ENCODE data around the gene OBP2B.
"Not testable (repeated sequence)": the region's sequence is repeated elsewhere in the genome, so short reads cannot be mapped to it uniquely, and the experiment has no call there.

OBP2B gene

DNA sequence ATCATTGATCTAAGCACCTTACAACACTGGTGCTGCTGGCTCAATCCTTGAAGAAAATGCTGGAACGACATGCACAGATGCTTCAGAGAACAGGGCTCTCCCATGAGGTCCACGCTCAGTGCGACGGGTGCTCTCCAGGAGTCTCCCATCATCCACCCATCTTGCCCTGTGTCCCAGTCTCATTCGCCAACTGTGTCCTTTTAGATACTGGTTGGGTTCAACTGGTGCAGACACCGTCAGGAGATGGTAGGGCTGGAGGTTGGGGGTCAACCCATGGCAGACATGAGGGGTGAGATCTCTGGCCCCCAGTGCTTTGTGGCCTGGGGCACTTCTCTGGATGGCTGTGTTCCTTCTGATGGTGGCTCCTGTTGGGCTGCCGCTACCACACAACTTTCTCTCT is 1.6 kb upstream of the OBP2B start:
- Histone ChIP-seq H3K27ac (no peak overlapping the region), H3K27me3 (peaks cover 0 to 31% of the 10 kb centered on the region in 2 donors), H3K36me3 (no peaks in the 10 kb centered on the region), H3K9me3 (no peaks in the 10 kb centered on the region), H3K4me1 (no peaks in the 10 kb centered on the region), H3K4me3 (no peak overlapping the region)
- TF ChIP-seq, protein P1, sequence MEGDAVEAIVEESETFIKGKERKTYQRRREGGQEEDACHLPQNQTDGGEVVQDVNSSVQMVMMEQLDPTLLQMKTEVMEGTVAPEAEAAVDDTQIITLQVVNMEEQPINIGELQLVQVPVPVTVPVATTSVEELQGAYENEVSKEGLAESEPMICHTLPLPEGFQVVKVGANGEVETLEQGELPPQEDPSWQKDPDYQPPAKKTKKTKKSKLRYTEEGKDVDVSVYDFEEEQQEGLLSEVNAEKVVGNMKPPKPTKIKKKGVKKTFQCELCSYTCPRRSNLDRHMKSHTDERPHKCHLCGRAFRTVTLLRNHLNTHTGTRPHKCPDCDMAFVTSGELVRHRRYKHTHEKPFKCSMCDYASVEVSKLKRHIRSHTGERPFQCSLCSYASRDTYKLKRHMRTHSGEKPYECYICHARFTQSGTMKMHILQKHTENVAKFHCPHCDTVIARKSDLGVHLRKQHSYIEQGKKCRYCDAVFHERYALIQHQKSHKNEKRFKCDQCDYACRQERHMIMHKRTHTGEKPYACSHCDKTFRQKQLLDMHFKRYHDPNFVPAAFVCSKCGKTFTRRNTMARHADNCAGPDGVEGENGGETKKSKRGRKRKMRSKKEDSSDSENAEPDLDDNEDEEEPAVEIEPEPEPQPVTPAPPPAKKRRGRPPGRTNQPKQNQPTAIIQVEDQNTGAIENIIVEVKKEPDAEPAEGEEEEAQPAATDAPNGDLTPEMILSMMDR (IDR thresholded peaks at IDR 0.05), result no peak
- DNase-seq, result peak in 1 of 2 donors; percentile 32
- intact Hi-C loops (cut with DNase I; ENCODE audit: low total_unique reads), result no loop called here

DNA sequence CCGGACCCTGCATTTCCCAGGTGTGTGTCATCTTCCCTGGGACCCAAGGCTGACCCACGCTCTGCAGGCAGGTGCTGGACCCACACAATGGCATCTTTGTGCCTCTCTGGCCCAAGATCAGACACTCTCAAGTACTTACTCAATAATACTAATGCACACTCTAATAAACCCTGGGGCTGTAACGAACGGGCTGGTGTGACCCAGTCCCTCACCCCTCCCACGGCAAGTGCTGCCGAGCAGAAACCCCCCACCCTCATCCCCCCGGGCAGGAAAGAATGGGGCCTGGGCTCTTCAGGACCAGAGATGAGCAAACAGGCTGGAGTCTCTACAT is 1.1 kb upstream of the OBP2B start:
- Histone ChIP-seq H3K27me3 (peaks cover 0 to 31% of the 10 kb centered on the region in 2 donors), H3K36me3 (no peaks in the 10 kb centered on the region), H3K4me3 (no peak overlapping the region), H3K4me1 (no peaks in the 10 kb centered on the region), H3K27ac (no peak overlapping the region), H3K9me3 (no peaks in the 10 kb centered on the region)
- DNase-seq, result no peak
- TF ChIP-seq, protein P1 (IDR thresholded peaks at IDR 0.05), result no peak
- intact Hi-C loops (cut with DNase I; ENCODE audit: low total_unique reads), result no loop called here

DNA sequence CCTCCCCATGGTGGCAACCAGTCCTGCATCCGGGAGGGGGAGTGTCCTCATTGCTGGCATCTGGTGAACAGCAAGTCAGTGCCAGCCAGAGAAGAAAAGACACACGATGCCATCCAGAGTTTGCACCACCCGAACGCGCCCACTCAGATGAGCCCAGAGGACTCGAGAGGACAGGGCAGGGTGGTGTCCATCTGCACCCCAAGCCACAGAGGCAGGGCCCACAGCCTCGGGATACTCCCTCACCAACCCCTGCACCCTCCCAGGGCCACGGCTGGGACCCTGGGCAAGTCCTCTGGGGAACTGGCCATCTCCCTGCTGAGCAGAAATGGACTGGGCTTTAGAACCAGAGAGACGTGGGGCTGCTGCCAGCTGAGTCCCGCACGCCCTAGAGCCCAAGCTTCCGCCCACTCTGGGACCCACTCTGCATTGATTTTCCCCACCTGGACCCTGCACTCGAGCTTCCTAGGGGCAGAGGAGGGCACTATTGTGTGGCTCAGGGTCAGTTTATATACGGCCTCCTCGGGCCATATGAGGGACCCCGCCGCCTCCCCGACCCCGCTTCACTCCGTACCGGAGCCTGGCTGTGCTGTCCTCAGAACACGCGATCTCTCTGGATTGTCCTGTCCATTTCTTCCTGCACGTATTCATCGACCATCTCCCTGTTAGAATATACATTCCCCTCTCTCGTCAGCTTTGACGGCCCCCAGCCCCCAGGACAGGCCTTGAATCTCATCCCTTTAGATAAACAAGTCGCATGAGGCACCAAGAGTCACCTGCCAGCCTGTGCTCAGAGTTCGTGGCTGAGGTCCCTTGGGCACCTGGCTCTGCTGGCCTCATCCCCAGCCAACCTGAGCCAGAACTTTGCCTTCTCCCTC is 514 bp upstream of the OBP2B start:
- intact Hi-C loops (cut with DNase I; ENCODE audit: low total_unique reads); H3K4me1 ChIP-seq; H3K4me3 ChIP-seq; H3K27ac ChIP-seq; H3K9me3 ChIP-seq; H3K36me3 ChIP-seq: not testable (repeated sequence)
- peaks cover 0 to 34% of the 10 kb centered on the region in 2 donors for H3K27me3 ChIP-seq
- DNase-seq, result peak in 1 of 2 donors; percentile 48

DNA sequence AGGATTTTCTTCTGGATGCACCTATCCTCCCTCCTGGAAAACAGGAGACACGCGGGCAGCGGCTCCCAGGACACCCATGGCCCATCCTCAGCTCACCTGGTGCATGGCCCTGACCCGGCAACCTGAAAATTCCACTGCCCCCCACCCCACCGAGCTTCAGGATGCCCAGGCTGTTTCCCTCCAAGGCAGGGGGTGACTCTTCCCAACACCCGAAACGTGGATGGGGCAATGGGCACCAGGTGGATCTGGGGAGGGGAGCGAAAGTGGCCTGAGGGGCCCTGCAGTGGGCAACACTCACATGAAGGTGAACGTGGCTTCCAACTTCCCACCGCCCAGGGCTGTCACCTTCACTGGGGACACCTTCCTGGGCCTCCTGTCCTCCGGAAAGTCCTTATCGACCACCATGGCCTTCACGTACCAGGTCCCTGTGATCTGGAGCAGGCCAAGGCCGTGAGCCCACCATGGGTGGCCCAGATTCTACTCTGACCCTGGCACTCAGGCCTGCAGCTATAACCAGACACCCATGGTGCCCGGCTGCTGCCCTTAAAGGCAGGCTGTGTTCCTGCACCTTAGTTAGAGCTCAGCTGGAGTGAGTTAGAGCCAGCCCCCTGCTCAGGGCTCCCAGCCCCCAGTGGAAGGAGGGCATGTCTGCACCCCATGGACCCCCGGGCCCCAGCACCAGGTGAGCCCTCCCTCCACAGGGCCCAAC is 725 bp downstream of the OBP2B start:
- intact Hi-C loops (cut with DNase I; ENCODE audit: low total_unique reads); H3K4me1 ChIP-seq; H3K9me3 ChIP-seq; H3K36me3 ChIP-seq; DNase-seq; H3K4me3 ChIP-seq; H3K27ac ChIP-seq: not testable (repeated sequence)
- peaks cover 0 to 45% of the 10 kb centered on the region in 2 donors for H3K27me3 ChIP-seq

DNA sequence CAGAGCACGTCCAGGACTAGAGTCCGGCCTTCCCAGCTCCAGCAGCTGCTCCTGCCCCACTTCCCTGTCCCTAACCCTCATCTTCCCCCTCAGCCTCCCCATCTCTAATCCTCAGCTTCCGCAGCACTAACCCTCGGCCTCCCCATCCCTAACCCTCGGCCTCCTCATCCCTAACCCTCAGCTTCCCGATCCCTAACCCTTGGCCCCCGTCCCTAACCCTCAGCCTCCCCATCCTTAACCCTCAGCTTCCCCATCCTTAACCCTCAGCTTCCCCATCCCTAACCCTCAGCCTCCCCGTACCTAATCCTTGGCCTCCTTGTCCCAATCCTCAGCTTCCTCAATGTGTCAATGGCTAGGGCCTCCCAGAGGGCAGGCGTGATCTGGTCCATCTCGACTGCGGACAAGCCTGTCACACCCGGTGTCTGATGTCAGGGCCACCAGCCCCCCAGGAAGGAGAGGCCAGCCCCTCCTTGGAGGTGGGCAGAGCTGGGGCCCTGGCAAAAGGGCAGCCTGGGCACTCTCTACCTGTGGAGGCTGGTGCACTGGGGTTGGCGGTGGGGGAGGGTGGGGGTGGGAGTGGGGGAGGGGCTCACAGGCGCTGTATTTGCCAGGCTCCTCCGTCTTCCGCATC is 1.4 kb downstream of the OBP2B start:
- H3K27me3 ChIP-seq, result peaks cover 0 to 45% of the 10 kb centered on the region in 2 donors
- no peak for DNase-seq
- intact Hi-C loops (cut with DNase I; ENCODE audit: low total_unique reads), result no loop called here

DNA sequence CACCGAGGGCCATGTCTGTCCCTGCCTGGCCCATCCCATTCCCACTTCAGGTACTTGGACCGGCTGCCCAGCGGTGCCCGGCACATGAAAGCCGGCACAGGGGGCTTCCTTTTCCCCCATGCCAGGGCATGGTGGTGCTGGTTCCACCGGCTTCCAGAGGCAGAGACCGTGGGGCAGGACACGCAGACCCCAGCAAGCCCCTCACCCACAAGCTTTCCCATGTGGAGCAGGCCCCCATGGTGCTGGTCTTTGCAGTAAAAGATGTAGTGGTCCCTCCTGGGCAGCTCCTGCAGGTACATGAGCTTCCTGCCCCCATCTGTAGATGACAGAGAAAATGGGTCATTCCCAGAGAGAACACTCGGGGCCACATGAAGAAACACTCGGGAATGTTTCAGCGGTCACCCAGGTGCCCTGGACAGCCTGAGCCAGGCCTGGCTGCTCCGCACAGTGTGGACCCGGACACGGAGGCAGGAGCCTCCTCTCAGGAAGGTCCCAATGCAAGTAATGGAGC is 2.0 kb downstream of the OBP2B start:
- DNase-seq, result no peak
- H3K4me1 ChIP-seq, result no peaks in the 10 kb centered on the region
- no peak overlapping the region for H3K27ac ChIP-seq
- intact Hi-C loops (cut with DNase I; ENCODE audit: low total_unique reads), result no loop called here
- H3K9me3 ChIP-seq, result no peaks in the 10 kb centered on the region
- TF ChIP-seq, protein P1 (IDR thresholded peaks at IDR 0.05), result no peak
- no peak overlapping the region for H3K4me3 ChIP-seq
- H3K27me3 ChIP-seq, result peaks cover 0 to 48% of the 10 kb centered on the region in 2 donors
- H3K36me3 ChIP-seq, result no peaks in the 10 kb centered on the region

More for the DNA sequence above, 1.4 kb downstream of the OBP2B start:
- Histone ChIP-seq H3K4me1 (no peaks in the 10 kb centered on the region), H3K4me3 (no peak overlapping the region), H3K36me3 (no peaks in the 10 kb centered on the region), H3K27ac (no peak overlapping the region), H3K9me3 (no peaks in the 10 kb centered on the region)
- TF ChIP-seq, protein P1 (IDR thresholded peaks at IDR 0.05), result no peak

Measured in tibial artery (tissue), 4 donors.